ENCODE results near the gene GP1BB.
"Not testable (repeated sequence)": the region's sequence is repeated elsewhere in the genome, so short reads cannot be mapped to it uniquely, and the experiment has no call there.

The GP1BB gene

DNA sequence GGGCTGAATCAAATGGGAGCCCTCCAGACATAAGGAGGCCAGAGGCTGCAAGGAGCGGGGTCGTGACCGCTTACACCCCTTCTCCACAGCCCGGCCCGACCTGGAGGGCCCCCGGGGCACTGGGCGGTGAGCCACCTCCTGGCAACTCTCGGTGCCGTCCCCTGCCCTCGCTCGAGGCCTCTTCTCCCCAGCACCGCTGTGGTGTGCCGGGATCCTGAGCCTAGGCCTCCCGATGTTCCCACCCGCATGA lies 432 bp upstream of the GP1BB start:
- H3K4me3 ChIP-seq (ENCODE audit: low read depth, low read length), result no peak overlapping the region
- no peak for DNase-seq (ENCODE audit: low read depth, low spot score)
- TF ChIP-seq, protein P1, sequence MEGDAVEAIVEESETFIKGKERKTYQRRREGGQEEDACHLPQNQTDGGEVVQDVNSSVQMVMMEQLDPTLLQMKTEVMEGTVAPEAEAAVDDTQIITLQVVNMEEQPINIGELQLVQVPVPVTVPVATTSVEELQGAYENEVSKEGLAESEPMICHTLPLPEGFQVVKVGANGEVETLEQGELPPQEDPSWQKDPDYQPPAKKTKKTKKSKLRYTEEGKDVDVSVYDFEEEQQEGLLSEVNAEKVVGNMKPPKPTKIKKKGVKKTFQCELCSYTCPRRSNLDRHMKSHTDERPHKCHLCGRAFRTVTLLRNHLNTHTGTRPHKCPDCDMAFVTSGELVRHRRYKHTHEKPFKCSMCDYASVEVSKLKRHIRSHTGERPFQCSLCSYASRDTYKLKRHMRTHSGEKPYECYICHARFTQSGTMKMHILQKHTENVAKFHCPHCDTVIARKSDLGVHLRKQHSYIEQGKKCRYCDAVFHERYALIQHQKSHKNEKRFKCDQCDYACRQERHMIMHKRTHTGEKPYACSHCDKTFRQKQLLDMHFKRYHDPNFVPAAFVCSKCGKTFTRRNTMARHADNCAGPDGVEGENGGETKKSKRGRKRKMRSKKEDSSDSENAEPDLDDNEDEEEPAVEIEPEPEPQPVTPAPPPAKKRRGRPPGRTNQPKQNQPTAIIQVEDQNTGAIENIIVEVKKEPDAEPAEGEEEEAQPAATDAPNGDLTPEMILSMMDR (IDR thresholded peaks at IDR 0.05; ENCODE audit: low read depth, low read length), result no peak
- in situ Hi-C loops (cut with HindIII; ENCODE audit: low sequenced_read_pairs), result no loop called here

DNA sequence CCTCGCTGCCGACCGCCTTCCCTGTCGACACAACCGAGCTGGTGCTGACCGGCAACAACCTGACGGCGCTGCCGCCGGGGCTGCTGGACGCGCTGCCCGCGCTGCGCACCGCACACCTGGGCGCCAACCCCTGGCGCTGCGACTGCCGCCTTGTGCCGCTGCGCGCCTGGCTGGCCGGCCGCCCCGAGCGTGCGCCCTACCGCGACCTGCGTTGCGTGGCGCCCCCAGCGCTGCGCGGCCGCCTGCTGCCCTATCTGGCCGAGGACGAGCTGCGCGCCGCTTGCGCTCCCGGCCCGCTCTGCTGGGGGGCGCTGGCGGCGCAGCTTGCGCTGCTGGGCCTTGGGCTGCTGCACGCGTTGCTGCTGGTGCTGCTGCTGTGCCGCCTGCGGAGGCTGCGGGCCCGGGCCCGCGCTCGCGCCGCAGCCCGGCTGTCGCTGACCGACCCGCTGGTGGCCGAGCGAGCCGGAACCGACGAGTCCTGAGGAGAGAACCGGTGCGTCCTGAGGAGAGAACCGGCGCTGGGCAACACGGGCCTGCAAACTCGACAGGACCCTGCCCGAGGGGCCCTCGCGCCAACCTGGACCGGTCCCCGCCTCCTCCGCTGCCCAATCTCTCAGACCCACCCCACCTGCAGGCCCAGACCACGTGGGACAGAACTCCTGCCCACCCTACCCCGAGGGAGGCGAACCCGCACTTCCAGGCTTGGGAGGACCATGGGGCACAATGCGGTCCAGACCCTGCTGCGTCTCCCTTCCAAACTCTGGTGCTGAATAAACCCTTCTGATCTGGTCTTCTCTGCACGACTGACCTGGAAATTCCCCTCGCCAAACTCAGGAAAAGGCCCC lies 866 bp downstream of the GP1BB start:
- DNase-seq (ENCODE audit: low read depth, low spot score), result no peak
- H3K4me3 ChIP-seq (ENCODE audit: low read depth, low read length), result no peak overlapping the region
- in situ Hi-C loops (cut with HindIII; ENCODE audit: low sequenced_read_pairs), result no loop called here
- TF ChIP-seq, protein P1 (IDR thresholded peaks at IDR 0.05; ENCODE audit: low read depth, low read length), result peak; percentile 10

GRCh38 chr22:19724927-19725661 lies 1.8 kb downstream of the GP1BB start:
- TF ChIP-seq, protein P1 (IDR thresholded peaks at IDR 0.05; ENCODE audit: low read depth, low read length), result no peak

GRCh38 chr22:19726064-19726788 lies 2.9 kb downstream of the GP1BB start:
- in situ Hi-C loops (cut with HindIII; ENCODE audit: low sequenced_read_pairs); H3K4me3 ChIP-seq (ENCODE audit: low read depth, low read length); DNase-seq (ENCODE audit: low read depth, low spot score): not testable (repeated sequence)

More at GRCh38 chr22:19724927-19725661, 1.8 kb downstream of the GP1BB start:
- H3K4me3 ChIP-seq (ENCODE audit: low read depth, low read length), result no peak overlapping the region
- DNase-seq (ENCODE audit: low read depth, low spot score), result no peak
- in situ Hi-C loops (cut with HindIII; ENCODE audit: low sequenced_read_pairs), result no loop called here

DNA sequence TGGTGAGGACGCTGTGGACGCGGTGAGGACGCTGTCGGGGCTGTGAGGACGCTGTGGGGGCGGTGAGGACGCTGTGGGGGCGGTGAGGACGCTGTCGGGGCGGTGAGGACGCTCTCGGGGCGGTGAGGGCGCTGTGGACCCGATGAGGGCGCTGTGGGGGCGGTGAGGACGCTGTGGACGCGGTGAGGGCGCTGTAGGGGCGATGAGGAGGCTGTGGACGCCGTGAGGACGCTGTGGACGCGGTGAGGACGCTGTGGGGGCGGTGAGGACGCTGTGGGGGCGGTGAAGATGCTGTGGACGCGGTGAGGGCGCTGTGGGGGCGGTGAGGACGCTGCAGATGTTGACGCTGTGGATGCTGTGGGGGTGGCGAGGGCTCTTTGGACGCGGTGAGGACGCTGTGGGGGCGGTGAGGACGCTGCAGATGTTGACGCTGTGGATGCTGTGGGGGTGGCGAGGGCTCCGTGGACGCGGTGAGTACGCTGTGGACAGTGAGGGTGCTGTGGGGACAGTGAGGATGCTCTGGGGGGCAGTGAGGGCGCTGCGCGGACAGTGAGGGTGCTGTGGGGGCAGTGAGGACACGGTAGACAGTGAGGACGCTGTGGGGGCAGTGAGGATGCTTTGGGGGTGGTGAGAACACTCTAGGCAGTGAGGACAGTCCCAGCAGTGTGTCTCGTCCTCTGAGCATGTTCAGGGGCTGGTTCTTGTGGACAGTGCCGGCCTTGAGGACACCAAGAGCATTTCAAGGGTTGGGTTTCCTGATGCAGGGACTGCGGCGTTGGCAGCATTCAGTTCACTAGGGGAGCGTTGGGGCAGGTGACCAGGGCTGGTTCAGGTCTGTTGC lies 4.2 kb downstream of the GP1BB start:
- H3K4me3 ChIP-seq (ENCODE audit: low read depth, low read length), result no peak overlapping the region
- TF ChIP-seq, protein P1 (IDR thresholded peaks at IDR 0.05; ENCODE audit: low read depth, low read length), result no peak
- no peak for DNase-seq (ENCODE audit: low read depth, low spot score)
- in situ Hi-C loops (cut with HindIII; ENCODE audit: low sequenced_read_pairs), result no loop called here

GRCh38 chr22:19728271-19728670 lies 4.9 kb downstream of the GP1BB start:
- DNase-seq (ENCODE audit: low read depth, low spot score), result no peak
- in situ Hi-C loops (cut with HindIII; ENCODE audit: low sequenced_read_pairs), result no loop called here
- no peak overlapping the region for H3K4me3 ChIP-seq (ENCODE audit: low read depth, low read length)
- TF ChIP-seq, protein P1 (IDR thresholded peaks at IDR 0.05; ENCODE audit: low read depth, low read length), result no peak

Data from astrocyte of the spinal cord (primary cell).